ENCODE measurements around the gene DLEC1. TPM values are rescaled to one million over a fixed set of nuclear protein-coding genes. Genes with fewer than 3 reads are reported as not detected.

The DLEC1 gene
- total and polyA plus RNA-seq, 7 donors, result 0.01 to 0.09 (median 0.05) TPM; not detected in 2

DNA sequence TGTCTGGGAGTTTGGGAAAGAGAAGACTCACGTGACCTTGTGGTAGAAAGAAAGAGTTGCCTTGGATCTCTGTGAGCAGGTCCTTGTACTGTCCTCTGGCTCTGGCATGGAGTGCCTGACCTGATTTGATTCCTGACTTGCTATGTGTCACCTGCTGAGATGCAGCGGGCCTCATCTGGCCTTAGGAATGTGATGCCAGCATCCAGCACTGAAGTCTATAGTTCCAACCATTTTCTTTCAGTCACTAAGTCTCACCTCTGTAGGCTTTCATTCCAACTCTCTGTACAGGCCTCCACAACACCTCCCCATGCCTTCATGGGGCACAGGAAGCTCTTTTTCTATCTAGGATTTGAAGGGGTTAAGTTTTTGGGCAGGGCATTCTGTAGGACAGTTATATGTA is 114.2 kb downstream of the DLEC1 start:
- Histone ChIP-seq H3K4me3 (no peak overlapping the region), H3K4me1 (no peaks in the 10 kb centered on the region), H3K9me3 (no peaks in the 10 kb centered on the region), H3K27ac (no peak overlapping the region), H3K27me3 (ENCODE audit: insufficient read depth in 3 of 3, low read length in 2 of 3) (no peaks in the 10 kb centered on the region), H3K36me3 (ENCODE audit: insufficient read depth in 1 of 2, low read depth in 1 of 2) (no peaks in the 10 kb centered on the region)
- TF ChIP-seq, protein P1, sequence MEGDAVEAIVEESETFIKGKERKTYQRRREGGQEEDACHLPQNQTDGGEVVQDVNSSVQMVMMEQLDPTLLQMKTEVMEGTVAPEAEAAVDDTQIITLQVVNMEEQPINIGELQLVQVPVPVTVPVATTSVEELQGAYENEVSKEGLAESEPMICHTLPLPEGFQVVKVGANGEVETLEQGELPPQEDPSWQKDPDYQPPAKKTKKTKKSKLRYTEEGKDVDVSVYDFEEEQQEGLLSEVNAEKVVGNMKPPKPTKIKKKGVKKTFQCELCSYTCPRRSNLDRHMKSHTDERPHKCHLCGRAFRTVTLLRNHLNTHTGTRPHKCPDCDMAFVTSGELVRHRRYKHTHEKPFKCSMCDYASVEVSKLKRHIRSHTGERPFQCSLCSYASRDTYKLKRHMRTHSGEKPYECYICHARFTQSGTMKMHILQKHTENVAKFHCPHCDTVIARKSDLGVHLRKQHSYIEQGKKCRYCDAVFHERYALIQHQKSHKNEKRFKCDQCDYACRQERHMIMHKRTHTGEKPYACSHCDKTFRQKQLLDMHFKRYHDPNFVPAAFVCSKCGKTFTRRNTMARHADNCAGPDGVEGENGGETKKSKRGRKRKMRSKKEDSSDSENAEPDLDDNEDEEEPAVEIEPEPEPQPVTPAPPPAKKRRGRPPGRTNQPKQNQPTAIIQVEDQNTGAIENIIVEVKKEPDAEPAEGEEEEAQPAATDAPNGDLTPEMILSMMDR (IDR thresholded peaks at IDR 0.05), result no peak
- DNase-seq (no peak), ATAC-seq (no peak)
- intact Hi-C loops (cut with DNase I), result no loop called here
- 86 to 92% (median 88%) methylated on average over 2 of the region's 2 CpGs for WGBS, 3 donors

DNA sequence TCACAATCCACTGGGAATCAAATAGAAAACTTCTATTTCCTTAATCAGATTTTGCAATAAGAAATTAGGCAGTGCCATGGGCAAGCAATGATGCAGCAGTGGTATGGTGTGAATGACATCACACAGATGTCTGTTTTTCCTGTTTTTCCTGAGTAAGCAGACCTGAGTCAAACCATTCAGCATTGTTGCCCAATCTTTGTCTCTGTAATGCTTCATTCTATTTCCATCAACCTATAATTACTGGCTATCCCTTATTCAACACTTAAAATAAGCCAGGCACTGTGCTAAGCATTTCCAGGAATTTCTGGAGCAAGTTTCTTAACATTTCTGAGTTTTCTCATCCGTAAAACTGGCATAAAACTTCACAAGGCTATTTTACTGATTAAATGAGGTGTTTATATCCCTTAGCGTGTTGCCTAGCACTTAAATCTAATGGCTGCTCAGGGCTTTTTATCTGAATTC is 115.1 kb downstream of the DLEC1 start:
- no peaks in the 10 kb centered on the region for H3K27me3 ChIP-seq (ENCODE audit: insufficient read depth in 3 of 3, low read length in 2 of 3)
- TF ChIP-seq, protein P1 (IDR thresholded peaks at IDR 0.05), result no peak
- intact Hi-C loops (cut with DNase I), result no loop called here
- no peak overlapping the region for H3K4me3 ChIP-seq
- H3K27ac ChIP-seq, result no peak overlapping the region
- ATAC-seq (no peak), DNase-seq (no peak)
- H3K36me3 ChIP-seq (ENCODE audit: insufficient read depth in 1 of 2, low read depth in 1 of 2), result no peaks in the 10 kb centered on the region
- WGBS, 3 donors, result 81 to 95% (median 85%) methylated on average over 2 of the region's 2 CpGs
- no peaks in the 10 kb centered on the region for H3K4me1 ChIP-seq
- H3K9me3 ChIP-seq, result no peaks in the 10 kb centered on the region

DNA sequence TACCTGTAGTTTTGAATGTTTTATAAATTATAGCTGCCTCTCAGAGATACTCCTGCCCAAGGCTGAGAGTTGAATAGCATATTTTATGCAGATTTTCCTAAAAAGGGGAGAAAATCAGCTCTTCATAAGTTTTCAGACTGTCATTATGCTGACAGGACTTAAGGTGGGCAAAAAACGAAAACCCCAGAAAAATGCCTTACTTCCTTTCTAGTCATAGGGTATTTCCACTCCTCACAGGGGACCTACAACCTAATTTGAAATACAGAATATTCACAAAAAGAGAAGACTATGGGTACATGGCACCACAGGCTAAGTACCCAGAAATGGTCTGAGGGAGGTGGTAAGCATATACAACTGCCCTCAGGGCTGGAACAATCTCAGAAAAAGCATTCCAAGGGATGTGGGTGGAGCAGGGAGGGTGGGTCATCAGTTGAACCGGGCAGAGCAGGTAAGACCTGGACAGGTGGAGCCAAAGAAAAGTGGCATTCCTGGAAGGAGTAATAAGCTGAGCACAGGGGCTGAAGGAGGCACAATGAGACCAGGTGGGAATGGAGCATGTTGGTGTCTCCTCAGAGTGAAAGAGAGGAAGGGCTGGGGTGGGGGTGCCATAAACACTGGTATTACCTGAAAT is 115.7 kb downstream of the DLEC1 start:
- WGBS, 3 donors, result 67 to 73% (median 71%) methylated on average over 2 of the region's 2 CpGs
- Histone ChIP-seq H3K36me3 (ENCODE audit: insufficient read depth in 1 of 2, low read depth in 1 of 2) (no peaks in the 10 kb centered on the region), H3K27ac (no peak overlapping the region), H3K9me3 (no peaks in the 10 kb centered on the region), H3K4me3 (no peak overlapping the region), H3K4me1 (no peaks in the 10 kb centered on the region), H3K27me3 (ENCODE audit: insufficient read depth in 3 of 3, low read length in 2 of 3) (no peaks in the 10 kb centered on the region)
- TF ChIP-seq, protein P1 (IDR thresholded peaks at IDR 0.05), result no peak
- DNase-seq, result no peak
- ATAC-seq, result no peak
- intact Hi-C loops (cut with DNase I), result no loop called here

DNA sequence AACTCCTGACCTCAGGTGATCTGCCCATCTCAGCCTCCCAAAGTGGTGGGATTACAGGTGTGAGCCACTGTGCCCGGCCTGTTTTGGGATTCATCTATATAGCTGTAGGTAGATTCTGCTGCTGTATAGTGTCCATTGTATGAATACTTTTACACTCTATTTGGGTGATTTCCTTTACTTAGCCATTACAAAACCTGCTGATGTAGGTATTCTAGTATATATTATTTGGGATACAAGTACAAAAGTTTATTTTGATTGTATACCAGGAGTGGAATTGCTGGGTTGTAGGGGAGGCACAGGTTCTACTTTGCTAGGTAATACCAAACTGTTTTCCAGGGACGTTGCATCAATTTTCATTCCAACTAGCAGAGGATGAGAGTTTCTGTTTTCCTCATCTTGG is 116.8 kb downstream of the DLEC1 start:
- no peak for ATAC-seq
- H3K27me3 ChIP-seq (ENCODE audit: insufficient read depth in 3 of 3, low read length in 2 of 3), result no peaks in the 10 kb centered on the region
- no peaks in the 10 kb centered on the region for H3K4me1 ChIP-seq
- TF ChIP-seq, protein P1 (IDR thresholded peaks at IDR 0.05), result no peak
- no peaks in the 10 kb centered on the region for H3K9me3 ChIP-seq
- DNase-seq, result no peak
- 87 to 94% (median 88%) methylated on average over 2 of the region's 2 CpGs for WGBS, 3 donors
- intact Hi-C loops (cut with DNase I), result no loop called here
- no peak overlapping the region for H3K27ac ChIP-seq
- no peak overlapping the region for H3K4me3 ChIP-seq
- H3K36me3 ChIP-seq (ENCODE audit: insufficient read depth in 1 of 2, low read depth in 1 of 2), result no peaks in the 10 kb centered on the region

DNA sequence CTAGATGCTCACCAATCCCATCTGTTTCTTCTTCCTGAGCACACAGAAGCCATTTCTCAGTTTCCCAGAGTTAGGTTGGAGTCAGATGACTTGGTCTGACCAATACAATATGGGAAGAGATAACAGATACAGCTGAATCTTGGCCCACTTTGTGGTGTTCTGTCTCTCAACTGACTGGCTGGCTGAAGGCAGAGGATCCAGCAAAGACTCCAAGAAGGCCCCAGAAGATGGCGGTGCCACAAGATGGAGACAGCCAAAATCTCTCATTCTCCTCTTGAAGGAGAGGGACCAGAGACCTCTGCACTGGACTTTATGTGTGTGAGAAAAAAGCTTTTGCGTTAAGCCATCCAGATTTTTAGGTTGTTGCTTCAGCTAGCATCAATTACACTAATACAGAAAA is 118.1 kb downstream of the DLEC1 start:
- Histone ChIP-seq H3K4me3 (no peak overlapping the region), H3K27me3 (ENCODE audit: insufficient read depth in 3 of 3, low read length in 2 of 3) (no peaks in the 10 kb centered on the region), H3K36me3 (ENCODE audit: insufficient read depth in 1 of 2, low read depth in 1 of 2) (no peaks in the 10 kb centered on the region), H3K9me3 (no peaks in the 10 kb centered on the region), H3K27ac (no peak overlapping the region), H3K4me1 (no peaks in the 10 kb centered on the region)
- ATAC-seq (no peak), DNase-seq (no peak)
- intact Hi-C loops (cut with DNase I), result no loop called here
- 95 to 98% (median 97%) methylated on average over 2 of the region's 2 CpGs for WGBS, 3 donors
- TF ChIP-seq, protein P1 (IDR thresholded peaks at IDR 0.05), result no peak

Data from psoas muscle (tissue), 8 donors.